Suppressor macrophage (primary cell): ENCODE data around the gene PHYH.
"Not testable (repeated sequence)": the region's sequence is repeated elsewhere in the genome, so short reads cannot be mapped to it uniquely, and the experiment has no call there.

Source experiments
- DNase-seq, 4 experiments: peaks; one replicate each; pipeline ENCODE4 v3.0.0-alpha.2; 2020 to 2022
- total RNA-seq, 17 experiments: gene quantifications; one replicate each; lab custom pipeline; 2026; ENCODE audit warnings: mixed read lengths in 6 of 17, inconsistent platforms in 3 of 17; lab: John Stamatoyannopoulos, UW

The PHYH gene
- total RNA-seq = 6.7 to 29.7 (median 21.9) reads per million in 17 experiments

- peak; percentile 93 to 97 (median 95) for DNase-seq
Observed at GRCh38 chr10:13299437-13300287, at the start of gene PHYH. Gene PHYH (minus strand): TSS chr10:13300064. CDS start chr10:13300042, 22 bp downstream.

- DNase-seq = peak; percentile 76 to 88 (median 80)
Observed at GRCh38 chr10:13348216-13349017, 48.6 kb upstream of the PHYH start, which contains the start of gene SEPHS1. Gene SEPHS1 (minus strand): TSS chr10:13348293. CDS start chr10:13344950, 3,343 bp downstream.

- peak; percentile 83 to 95 (median 88) for DNase-seq
Observed at GRCh38 chr10:13347500-13348156, 47.8 kb upstream of the PHYH start.

- DNase-seq = peak in 2 of 4 experiments; percentile 31 to 77
Observed at GRCh38 chr10:13347043-13347499, 47.2 kb upstream of the PHYH start.

GRCh38 chr10:13346283-13347042 is 46.6 kb upstream of the PHYH start:
- DNase-seq = no peak

- DNase-seq = no peak
Observed at GRCh38 chr10:13340626-13341376, 40.9 kb upstream of the PHYH start.

GRCh38 chr10:13340068-13340467 is 40.2 kb upstream of the PHYH start:
- DNase-seq = no peak

GRCh38 chr10:13338390-13339110 is 38.7 kb upstream of the PHYH start:
- no peak for DNase-seq

GRCh38 chr10:13337827-13338196 is 37.9 kb upstream of the PHYH start:
- DNase-seq = no peak

GRCh38 chr10:13337128-13337826 is 37.4 kb upstream of the PHYH start:
- no peak for DNase-seq

GRCh38 chr10:13335881-13336280 is 36.0 kb upstream of the PHYH start:
- DNase-seq = no peak

GRCh38 chr10:13334556-13334955 is 34.7 kb upstream of the PHYH start:
- no peak for DNase-seq

- no peak for DNase-seq
Observed at GRCh38 chr10:13331646-13332045, 31.8 kb upstream of the PHYH start.

GRCh38 chr10:13330980-13331379 is 31.1 kb upstream of the PHYH start:
- not testable (repeated sequence) for DNase-seq

GRCh38 chr10:13329565-13329964 is 29.7 kb upstream of the PHYH start:
- no peak for DNase-seq

GRCh38 chr10:13328613-13329012 is 28.7 kb upstream of the PHYH start:
- no peak for DNase-seq

GRCh38 chr10:13328126-13328525 is 28.3 kb upstream of the PHYH start:
- no peak for DNase-seq

- no peak for DNase-seq
Observed at GRCh38 chr10:13327534-13327933, 27.7 kb upstream of the PHYH start.

- DNase-seq = no peak
Observed at GRCh38 chr10:13322615-13323148, 22.8 kb upstream of the PHYH start.

- DNase-seq = no peak
Observed at GRCh38 chr10:13321576-13321975, 21.7 kb upstream of the PHYH start.
